SK-N-SH treated with all-trans-retinoic acid at 6 μM for 48 hours (cell line): Measurements from ENCODE around the gene PTPRN2.

Experiments
- ATAC-seq: fragments of 200-7000 bp; cut with Tn5 transposase; 3 replicates; pipeline ENCODE4 v1.9.1; 2020; ENCODE audit warnings: mild to moderate bottlenecking, moderate library complexity
- ARNTL ChIP-seq: fragments of 450-650 bp; formaldehyde crosslinking; IDR thresholded peaks from 2 replicates; pipeline ENCODE4 v1.5.0; 2020; ENCODE audit warnings: low read depth, mild to moderate bottlenecking, moderate library complexity, borderline replicate concordance
- BACH2 ChIP-seq: fragments of 250-450 bp; sonication (Bioruptor Pico); IDR thresholded peaks from 2 replicates; pipeline ENCODE4 v1.9.0; 2021; ENCODE audit warnings: mild to moderate bottlenecking, borderline replicate concordance
- CSDC2 ChIP-seq: fragments of 250-450 bp; sonication (Bioruptor Pico); IDR thresholded peaks from 2 replicates; pipeline ENCODE4 v1.5.0; 2020; ENCODE audit warnings: mild to moderate bottlenecking, moderate library complexity
- ESRRG ChIP-seq: fragments of 250-450 bp; sonication (Bioruptor Pico); IDR thresholded peaks from 2 replicates; pipeline ENCODE4 v1.6.1; 2021; ENCODE audit warnings: mild to moderate bottlenecking
- GLIS3 ChIP-seq: fragments of 250-450 bp; sonication (Bioruptor Pico); IDR thresholded peaks from 2 replicates; pipeline ENCODE4 v1.5.0; 2020; ENCODE audit warnings: mild to moderate bottlenecking, moderate library complexity
- ISL1 ChIP-seq: fragments of 250-450 bp; sonication (Bioruptor Pico); IDR thresholded peaks from 2 replicates; pipeline ENCODE4 v2.1.2; 2022; ENCODE audit warnings: mild to moderate bottlenecking, moderate library complexity
- OSR1 ChIP-seq: fragments of 250-450 bp; sonication (Bioruptor Pico); IDR thresholded peaks from 2 replicates; pipeline ENCODE4 v1.8.0; 2022; ENCODE audit warnings: moderate library complexity, mild to moderate bottlenecking, inconsistent platforms
- PPARA ChIP-seq: fragments of 250-450 bp; sonication (Bioruptor Pico); IDR thresholded peaks from 2 replicates; pipeline ENCODE4 v1.5.0; 2020; ENCODE audit warnings: mild to moderate bottlenecking, borderline replicate concordance
- RARB ChIP-seq: fragments of 250-450 bp; sonication (Bioruptor Pico); IDR thresholded peaks from 2 replicates; pipeline ENCODE4 v1.8.0; 2021; ENCODE audit warnings: mild to moderate bottlenecking, moderate library complexity
- SNAI2 ChIP-seq: fragments of 250-450 bp; sonication (Bioruptor Pico); IDR thresholded peaks from 2 replicates; pipeline ENCODE4 v1.5.0; 2020; ENCODE audit warnings: mild to moderate bottlenecking, moderate library complexity
- TCF4 ChIP-seq: fragments of 250-450 bp; sonication (Bioruptor Pico); IDR thresholded peaks from 2 replicates; pipeline ENCODE4 v1.8.0; 2021; ENCODE audit warnings: mild to moderate bottlenecking, moderate library complexity, borderline replicate concordance
- TOX ChIP-seq: fragments of 250-450 bp; sonication (Bioruptor Pico); IDR thresholded peaks from 2 replicates; pipeline ENCODE4 v1.8.0; 2021; ENCODE audit warnings: mild to moderate bottlenecking, moderate library complexity, borderline replicate concordance
- ZC3H10 ChIP-seq: fragments of 250-450 bp; sonication (Bioruptor Pico); IDR thresholded peaks from 2 replicates; pipeline ENCODE4 v1.5.1; 2021; ENCODE audit warnings: mild to moderate bottlenecking, moderate library complexity
- ZFP30 ChIP-seq: fragments of 450-650 bp; formaldehyde crosslinking; IDR thresholded peaks from 2 replicates; pipeline ENCODE4 v1.5.0; 2022; ENCODE audit warnings: mild to moderate bottlenecking, moderate library complexity
- ZNF565 ChIP-seq: fragments of 450-650 bp; formaldehyde crosslinking; conservative IDR thresholded peaks from 2 replicates; pipeline ENCODE4 v1.5.0; 2020; ENCODE audit warnings: low read depth, mild to moderate bottlenecking, moderate library complexity
- ZNF70 ChIP-seq: fragments of 450-650 bp; formaldehyde crosslinking; IDR thresholded peaks from 2 replicates; pipeline ENCODE4 v1.5.0; 2020; ENCODE audit warnings: mild to moderate bottlenecking, moderate library complexity
- ZNF8 ChIP-seq: fragments of 450-650 bp; formaldehyde crosslinking; IDR thresholded peaks from 2 replicates; pipeline ENCODE4 v1.5.0; 2020; ENCODE audit warnings: mild to moderate bottlenecking, moderate library complexity
- TF ChIP-seq, protein P1 (sequence below): fragments of 250-450 bp; sonication (Bioruptor Pico); IDR thresholded peaks from 2 replicates; pipeline ENCODE4 v1.8.0; 2020; ENCODE audit warnings: mild to moderate bottlenecking, moderate library complexity, borderline replicate concordance
- TF ChIP-seq, protein P2 (sequence below): fragments of 250-450 bp; sonication (Bioruptor Pico); IDR thresholded peaks from 2 replicates; pipeline ENCODE4 v1.5.1; 2021; ENCODE audit warnings: mild to moderate bottlenecking, moderate library complexity
- TF ChIP-seq, protein P3 (sequence below): fragments of 250-450 bp; sonication (Bioruptor Pico); IDR thresholded peaks from 2 replicates; pipeline ENCODE4 v1.5.1; 2020; ENCODE audit warnings: low read depth, mild to moderate bottlenecking, moderate library complexity
- TF ChIP-seq, protein P4 (sequence below): fragments of 250-450 bp; sonication (Bioruptor Pico); IDR thresholded peaks from 2 replicates; pipeline ENCODE4 v1.5.0; 2020; ENCODE audit warnings: mild to moderate bottlenecking, moderate library complexity
- TF ChIP-seq, protein P5 (sequence below): fragments of 250-450 bp; sonication (Bioruptor Pico); IDR thresholded peaks from 2 replicates; pipeline ENCODE4 v1.8.0; 2021; ENCODE audit warnings: low read depth, mild to moderate bottlenecking, moderate library complexity, borderline replicate concordance

Gene PTPRN2

DNA sequence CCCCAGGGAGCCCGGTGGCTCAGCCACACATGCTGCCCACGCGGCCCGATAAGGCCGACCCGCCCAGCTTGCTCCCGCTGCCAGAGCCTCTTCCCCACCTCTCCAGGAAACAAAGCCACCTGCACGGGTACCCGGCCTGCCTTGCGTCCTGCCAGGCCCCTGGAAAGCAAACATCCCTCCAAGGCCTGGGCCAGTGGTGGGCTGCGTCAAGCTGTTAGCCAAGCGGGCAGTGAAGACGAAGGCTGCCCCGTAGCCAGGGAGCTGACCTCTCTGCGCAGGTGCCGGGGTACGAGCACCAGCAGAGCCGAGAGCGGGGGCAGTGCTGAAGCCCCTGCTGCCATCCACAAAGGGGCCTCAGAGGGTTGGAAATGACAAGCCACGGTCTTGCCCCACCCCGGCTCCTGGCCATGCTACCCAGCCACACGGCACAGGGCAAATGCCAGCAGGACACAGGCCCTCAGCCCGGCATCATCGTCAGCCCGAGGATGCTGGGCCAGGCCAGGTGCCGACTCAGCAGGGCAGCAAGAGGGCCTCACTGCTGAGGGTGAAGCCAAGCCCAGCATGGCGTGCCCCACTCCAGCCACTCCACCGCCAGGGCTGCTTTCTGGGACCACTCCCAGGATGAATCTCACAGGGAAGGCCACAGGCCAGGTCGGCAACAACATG lies 140.0 kb downstream of the PTPRN2 start:
- TF ChIP-seq, protein P1, sequence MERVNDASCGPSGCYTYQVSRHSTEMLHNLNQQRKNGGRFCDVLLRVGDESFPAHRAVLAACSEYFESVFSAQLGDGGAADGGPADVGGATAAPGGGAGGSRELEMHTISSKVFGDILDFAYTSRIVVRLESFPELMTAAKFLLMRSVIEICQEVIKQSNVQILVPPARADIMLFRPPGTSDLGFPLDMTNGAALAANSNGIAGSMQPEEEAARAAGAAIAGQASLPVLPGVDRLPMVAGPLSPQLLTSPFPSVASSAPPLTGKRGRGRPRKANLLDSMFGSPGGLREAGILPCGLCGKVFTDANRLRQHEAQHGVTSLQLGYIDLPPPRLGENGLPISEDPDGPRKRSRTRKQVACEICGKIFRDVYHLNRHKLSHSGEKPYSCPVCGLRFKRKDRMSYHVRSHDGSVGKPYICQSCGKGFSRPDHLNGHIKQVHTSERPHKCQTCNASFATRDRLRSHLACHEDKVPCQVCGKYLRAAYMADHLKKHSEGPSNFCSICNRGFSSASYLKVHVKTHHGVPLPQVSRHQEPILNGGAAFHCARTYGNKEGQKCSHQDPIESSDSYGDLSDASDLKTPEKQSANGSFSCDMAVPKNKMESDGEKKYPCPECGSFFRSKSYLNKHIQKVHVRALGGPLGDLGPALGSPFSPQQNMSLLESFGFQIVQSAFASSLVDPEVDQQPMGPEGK: no peak
- TF ChIP-seq, protein P2, sequence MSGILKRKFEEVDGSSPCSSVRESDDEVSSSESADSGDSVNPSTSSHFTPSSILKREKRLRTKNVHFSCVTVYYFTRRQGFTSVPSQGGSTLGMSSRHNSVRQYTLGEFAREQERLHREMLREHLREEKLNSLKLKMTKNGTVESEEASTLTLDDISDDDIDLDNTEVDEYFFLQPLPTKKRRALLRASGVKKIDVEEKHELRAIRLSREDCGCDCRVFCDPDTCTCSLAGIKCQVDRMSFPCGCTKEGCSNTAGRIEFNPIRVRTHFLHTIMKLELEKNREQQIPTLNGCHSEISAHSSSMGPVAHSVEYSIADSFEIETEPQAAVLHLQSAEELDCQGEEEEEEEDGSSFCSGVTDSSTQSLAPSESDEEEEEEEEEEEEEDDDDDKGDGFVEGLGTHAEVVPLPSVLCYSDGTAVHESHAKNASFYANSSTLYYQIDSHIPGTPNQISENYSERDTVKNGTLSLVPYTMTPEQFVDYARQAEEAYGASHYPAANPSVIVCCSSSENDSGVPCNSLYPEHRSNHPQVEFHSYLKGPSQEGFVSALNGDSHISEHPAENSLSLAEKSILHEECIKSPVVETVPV (CRISPR knock-in tag): no peak
- TF ChIP-seq CSDC2 (CRISPR knock-in tag) (no peak), ZC3H10 (CRISPR knock-in tag) (no peak), OSR1 (CRISPR knock-in tag) (no peak), ISL1 (no peak)
- TF ChIP-seq, all 23 proteins: peak for 0

DNA sequence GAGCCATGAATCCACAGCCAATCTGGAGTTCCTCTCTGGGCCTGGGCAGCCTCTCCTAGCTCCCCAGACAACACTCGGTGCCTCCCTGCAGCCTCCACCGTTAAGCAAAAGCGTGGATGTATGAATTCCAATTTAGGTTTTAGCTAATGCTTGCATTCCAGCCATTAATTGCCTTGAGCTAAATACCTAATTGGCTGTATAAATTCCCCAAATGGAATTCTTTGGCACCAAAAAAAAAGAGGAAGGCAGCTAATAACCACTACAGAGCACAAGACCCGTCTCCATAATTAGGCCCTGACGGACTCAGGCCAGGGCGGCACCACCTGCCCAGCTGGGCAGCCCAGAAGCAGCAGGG lies 140.5 kb downstream of the PTPRN2 start:
- TF ChIP-seq CSDC2 (CRISPR knock-in tag): no peak
- TF ChIP-seq ZNF8 (CRISPR knock-in tag): no peak
- no peak for ATAC-seq

More for the DNA sequence above, 140.0 kb downstream of the PTPRN2 start:
- no peak for ATAC-seq

DNA sequence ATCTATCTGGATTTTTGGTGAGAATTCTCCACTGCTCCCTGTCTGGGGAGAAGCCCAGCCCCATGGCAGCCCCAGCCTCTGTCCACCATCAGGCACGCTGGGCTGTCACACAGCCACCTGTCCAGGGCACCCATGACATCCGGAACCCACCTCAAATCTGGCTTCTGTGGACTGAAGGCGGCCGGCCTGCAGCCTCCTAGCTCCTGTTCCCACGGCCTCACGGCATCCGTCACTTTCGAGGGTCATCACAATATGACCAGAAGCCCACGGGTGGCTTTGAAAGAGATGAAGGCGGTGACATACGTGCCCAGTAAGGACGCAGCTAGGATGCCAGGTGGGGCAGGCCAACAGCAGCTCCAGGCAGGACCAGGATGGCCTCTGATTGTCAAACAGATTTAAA lies 140.9 kb downstream of the PTPRN2 start:
- ATAC-seq: no peak

DNA sequence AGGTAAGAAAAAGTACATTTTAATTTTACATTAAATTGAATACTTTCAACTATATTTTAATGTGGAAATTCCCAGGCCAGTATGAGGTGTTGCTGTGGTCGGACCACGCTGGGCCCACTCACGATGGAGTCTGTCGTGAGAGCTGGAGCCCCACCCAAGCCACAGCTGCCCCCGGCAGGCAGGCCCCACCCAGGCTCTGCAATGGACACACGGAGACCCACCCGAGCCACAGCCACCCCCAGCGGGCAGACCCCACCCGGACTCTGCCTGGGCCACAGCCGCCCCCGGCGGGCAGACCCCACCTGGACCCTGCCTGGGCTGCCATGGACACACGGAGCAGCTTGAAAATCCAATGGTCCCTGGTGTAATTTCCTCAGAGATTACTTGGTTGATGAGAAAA lies 141.3 kb downstream of the PTPRN2 start:
- no peak for TF ChIP-seq ZFP30
- TF ChIP-seq ZNF565 (CRISPR knock-in tag): no peak
- no peak for TF ChIP-seq TCF4 (CRISPR knock-in tag)
- TF ChIP-seq TOX: no peak
- TF ChIP-seq, protein P3, sequence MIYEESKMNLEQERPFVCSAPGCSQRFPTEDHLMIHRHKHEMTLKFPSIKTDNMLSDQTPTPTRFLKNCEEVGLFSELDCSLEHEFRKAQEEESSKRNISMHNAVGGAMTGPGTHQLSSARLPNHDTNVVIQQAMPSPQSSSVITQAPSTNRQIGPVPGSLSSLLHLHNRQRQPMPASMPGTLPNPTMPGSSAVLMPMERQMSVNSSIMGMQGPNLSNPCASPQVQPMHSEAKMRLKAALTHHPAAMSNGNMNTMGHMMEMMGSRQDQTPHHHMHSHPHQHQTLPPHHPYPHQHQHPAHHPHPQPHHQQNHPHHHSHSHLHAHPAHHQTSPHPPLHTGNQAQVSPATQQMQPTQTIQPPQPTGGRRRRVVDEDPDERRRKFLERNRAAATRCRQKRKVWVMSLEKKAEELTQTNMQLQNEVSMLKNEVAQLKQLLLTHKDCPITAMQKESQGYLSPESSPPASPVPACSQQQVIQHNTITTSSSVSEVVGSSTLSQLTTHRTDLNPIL (CRISPR knock-in tag): no peak
- TF ChIP-seq ARNTL: no peak
- TF ChIP-seq ESRRG (CRISPR knock-in tag): no peak
- TF ChIP-seq, protein P1: no peak
- TF ChIP-seq SNAI2 (CRISPR knock-in tag): no peak
- TF ChIP-seq, protein P4, sequence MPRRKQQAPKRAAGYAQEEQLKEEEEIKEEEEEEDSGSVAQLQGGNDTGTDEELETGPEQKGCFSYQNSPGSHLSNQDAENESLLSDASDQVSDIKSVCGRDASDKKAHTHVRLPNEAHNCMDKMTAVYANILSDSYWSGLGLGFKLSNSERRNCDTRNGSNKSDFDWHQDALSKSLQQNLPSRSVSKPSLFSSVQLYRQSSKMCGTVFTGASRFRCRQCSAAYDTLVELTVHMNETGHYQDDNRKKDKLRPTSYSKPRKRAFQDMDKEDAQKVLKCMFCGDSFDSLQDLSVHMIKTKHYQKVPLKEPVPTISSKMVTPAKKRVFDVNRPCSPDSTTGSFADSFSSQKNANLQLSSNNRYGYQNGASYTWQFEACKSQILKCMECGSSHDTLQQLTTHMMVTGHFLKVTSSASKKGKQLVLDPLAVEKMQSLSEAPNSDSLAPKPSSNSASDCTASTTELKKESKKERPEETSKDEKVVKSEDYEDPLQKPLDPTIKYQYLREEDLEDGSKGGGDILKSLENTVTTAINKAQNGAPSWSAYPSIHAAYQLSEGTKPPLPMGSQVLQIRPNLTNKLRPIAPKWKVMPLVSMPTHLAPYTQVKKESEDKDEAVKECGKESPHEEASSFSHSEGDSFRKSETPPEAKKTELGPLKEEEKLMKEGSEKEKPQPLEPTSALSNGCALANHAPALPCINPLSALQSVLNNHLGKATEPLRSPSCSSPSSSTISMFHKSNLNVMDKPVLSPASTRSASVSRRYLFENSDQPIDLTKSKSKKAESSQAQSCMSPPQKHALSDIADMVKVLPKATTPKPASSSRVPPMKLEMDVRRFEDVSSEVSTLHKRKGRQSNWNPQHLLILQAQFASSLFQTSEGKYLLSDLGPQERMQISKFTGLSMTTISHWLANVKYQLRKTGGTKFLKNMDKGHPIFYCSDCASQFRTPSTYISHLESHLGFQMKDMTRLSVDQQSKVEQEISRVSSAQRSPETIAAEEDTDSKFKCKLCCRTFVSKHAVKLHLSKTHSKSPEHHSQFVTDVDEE: no peak
- no peak for TF ChIP-seq GLIS3 (CRISPR knock-in tag)
- TF ChIP-seq, protein P5, sequence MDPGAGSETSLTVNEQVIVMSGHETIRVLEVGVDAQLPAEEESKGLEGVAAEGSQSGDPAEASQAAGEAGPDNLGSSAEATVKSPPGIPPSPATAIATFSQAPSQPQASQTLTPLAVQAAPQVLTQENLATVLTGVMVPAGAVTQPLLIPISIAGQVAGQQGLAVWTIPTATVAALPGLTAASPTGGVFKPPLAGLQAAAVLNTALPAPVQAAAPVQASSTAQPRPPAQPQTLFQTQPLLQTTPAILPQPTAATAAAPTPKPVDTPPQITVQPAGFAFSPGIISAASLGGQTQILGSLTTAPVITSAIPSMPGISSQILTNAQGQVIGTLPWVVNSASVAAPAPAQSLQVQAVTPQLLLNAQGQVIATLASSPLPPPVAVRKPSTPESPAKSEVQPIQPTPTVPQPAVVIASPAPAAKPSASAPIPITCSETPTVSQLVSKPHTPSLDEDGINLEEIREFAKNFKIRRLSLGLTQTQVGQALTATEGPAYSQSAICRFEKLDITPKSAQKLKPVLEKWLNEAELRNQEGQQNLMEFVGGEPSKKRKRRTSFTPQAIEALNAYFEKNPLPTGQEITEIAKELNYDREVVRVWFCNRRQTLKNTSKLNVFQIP (CRISPR knock-in tag): no peak
- no peak for TF ChIP-seq PPARA
- no peak for TF ChIP-seq ISL1
- TF ChIP-seq BACH2 (CRISPR knock-in tag): no peak
- TF ChIP-seq ZNF70 (CRISPR knock-in tag): no peak
- TF ChIP-seq, protein P2 (CRISPR knock-in tag): no peak
- no peak for TF ChIP-seq RARB
- TF ChIP-seq ZNF8 (CRISPR knock-in tag): no peak
- no peak for TF ChIP-seq CSDC2 (CRISPR knock-in tag)
- TF ChIP-seq, all 23 proteins: peak for 0
- ATAC-seq: no peak

More for the DNA sequence above, 140.9 kb downstream of the PTPRN2 start:
- TF ChIP-seq ZNF565 (CRISPR knock-in tag) (no peak), ZFP30 (no peak)
